Measurements from ENCODE around the gene TPCN1.

- TF ChIP-seq CTCF (conservative IDR thresholded peaks at IDR 0.05; ENCODE audit: low read depth, low read length) = peak; percentile 96
- no peak for TF ChIP-seq EZH2 (IDR thresholded peaks at IDR 0.05; ENCODE audit: low read length, unreplicated experiment)
- TF ChIP-seq EZH2phosphoT487 (IDR thresholded peaks at IDR 0.05; ENCODE audit: borderline replicate concordance, low read length) = no peak
These were observed 46.5 kb upstream of the TPCN1 start for GRCh38 chr12:113174461-113175384.

Measured in PC-3 (cell line).